Omental fat pad (tissue), 4 donors: ENCODE data around the gene PSMC6. TPM values are rescaled to one million over a fixed set of nuclear protein-coding genes. Genes with fewer than 3 reads are reported as not detected.

Source experiments
- ATAC-seq: fragments of 150-250 bp; one replicate; pipeline ENCODE4 v1.9.1; 2016; ENCODE audit warnings: mild to moderate bottlenecking, moderate library complexity; ENCODE audit not compliant: low FRiP score
- DNase-seq: peaks from one replicate; pipeline ENCODE4 v3.0.0-alpha.2; 2019; ENCODE audit warnings: low spot score
- total RNA-seq, 4 donors: library from RNA; depleted of rRNA; stranded (reverse); fragments of >200 nt; gene quantifications; one replicate each; pipeline ENCODE4 v1.1.0, GENCODE V29; 2016
- TF ChIP-seq, protein P1 (sequence below), 3 donors: fragments of 450-650 bp; IDR thresholded peaks; one replicate each; pipeline ENCODE4 v1.5.1; 2016 to 2017; ENCODE audit warnings: antibody characterized with exemption in 3 of 3, mild to moderate bottlenecking in 3 of 3, moderate library complexity in 2 of 3

The PSMC6 gene
- total RNA-seq, 4 donors from 2014 or later, result 67.7 to 112 (median 77.2) TPM

DNA sequence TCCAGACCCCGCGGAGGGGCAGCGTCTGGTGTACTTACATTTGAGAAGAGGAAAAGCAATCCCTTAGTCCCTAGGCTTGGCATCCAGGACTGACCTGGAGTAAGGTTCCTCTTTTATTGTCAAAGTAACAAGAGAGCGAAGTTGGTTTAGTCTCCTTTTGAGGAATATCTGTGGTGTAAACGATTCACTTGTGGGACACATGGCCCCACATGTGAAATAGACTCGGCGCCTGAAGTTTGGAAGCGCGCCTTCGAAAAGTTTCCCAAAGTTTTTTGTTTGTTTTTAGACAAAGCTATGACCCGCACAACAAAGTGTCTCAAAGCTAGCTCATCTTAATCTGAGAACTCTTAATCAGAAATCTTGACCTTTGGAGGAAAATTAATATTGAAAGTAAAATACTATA lies 23.7 kb downstream of the PSMC6 start:
- no peak for DNase-seq
- ATAC-seq, result no peak
- TF ChIP-seq, protein P1, sequence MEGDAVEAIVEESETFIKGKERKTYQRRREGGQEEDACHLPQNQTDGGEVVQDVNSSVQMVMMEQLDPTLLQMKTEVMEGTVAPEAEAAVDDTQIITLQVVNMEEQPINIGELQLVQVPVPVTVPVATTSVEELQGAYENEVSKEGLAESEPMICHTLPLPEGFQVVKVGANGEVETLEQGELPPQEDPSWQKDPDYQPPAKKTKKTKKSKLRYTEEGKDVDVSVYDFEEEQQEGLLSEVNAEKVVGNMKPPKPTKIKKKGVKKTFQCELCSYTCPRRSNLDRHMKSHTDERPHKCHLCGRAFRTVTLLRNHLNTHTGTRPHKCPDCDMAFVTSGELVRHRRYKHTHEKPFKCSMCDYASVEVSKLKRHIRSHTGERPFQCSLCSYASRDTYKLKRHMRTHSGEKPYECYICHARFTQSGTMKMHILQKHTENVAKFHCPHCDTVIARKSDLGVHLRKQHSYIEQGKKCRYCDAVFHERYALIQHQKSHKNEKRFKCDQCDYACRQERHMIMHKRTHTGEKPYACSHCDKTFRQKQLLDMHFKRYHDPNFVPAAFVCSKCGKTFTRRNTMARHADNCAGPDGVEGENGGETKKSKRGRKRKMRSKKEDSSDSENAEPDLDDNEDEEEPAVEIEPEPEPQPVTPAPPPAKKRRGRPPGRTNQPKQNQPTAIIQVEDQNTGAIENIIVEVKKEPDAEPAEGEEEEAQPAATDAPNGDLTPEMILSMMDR (IDR thresholded peaks at IDR 0.05), result no peak

GRCh38 chr14:52733824-52734223 lies 26.8 kb downstream of the PSMC6 start:
- no peak for DNase-seq
- TF ChIP-seq, protein P1 (IDR thresholded peaks at IDR 0.05), result no peak
- ATAC-seq, result no peak

DNA sequence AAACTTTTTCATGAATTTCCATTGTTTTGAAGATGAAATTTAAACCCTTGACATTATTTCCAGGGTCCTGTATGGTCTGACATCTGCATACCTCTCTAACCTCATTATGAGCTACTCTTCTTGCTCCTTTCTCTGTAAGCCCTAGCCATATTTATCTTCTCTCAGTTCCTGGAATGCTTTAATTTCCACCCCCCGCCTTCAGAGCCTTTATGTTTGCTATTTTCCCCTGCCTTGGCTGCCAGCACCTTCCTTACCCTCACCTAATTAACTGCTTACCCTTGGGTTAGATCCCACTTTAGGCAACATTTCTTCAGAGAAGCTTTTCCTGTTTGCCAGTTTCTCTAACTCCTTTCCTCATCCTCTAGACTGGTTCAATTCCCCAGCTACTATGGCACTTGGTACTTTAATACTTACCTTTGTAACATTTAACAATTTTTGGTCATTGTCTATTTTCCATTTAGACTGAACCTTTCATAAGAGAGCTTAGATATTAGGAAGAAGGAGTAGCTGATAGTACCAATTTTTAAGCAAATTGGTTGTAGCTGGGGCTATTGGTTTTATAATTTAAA lies 29.0 kb downstream of the PSMC6 start:
- ATAC-seq (no peak), DNase-seq (no peak)
- TF ChIP-seq, protein P1 (IDR thresholded peaks at IDR 0.05), result no peak

DNA sequence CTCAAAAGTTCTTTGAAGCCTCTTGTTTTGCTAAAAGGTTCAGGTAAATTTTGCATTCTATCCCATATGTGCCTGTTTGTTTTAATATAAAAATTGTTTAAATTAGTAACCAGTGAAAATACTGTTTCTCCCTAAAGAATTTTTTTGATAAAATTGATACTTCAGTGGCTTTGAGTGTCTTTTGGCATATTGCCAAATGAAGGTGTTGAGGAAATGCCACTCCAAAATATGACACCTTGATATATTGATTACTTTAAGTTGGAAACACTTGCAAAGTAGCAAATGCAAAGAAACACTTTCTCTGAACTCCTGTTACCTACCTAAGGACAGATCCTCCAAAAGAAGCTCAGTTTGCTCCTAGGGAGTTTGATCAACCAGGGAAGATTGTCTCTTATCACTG lies 31.4 kb downstream of the PSMC6 start:
- DNase-seq (no peak), ATAC-seq (no peak)
- TF ChIP-seq, protein P1 (IDR thresholded peaks at IDR 0.05), result no peak

DNA sequence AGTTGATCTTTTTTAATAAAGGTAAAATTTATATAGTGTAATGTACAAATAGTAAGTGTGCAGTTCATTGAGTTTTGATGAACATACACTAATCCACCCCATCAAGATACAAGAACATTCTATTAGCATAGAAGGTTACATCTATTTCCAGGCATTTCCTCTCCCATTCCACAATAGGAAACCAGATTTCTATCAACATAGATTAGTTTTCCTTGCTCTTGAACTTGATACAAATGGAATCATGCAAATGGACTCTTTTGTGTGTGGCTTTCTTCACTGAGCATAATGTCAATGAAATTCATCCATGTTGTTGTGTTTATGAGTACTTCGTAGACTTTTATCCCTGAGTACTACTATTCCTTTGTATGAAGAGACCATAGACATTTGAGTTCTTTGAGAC lies 33.8 kb downstream of the PSMC6 start:
- ATAC-seq (no peak), DNase-seq (no peak)
- TF ChIP-seq, protein P1 (IDR thresholded peaks at IDR 0.05), result no peak

GRCh38 chr14:52741865-52742264 lies 34.9 kb downstream of the PSMC6 start:
- DNase-seq, result no peak
- TF ChIP-seq, protein P1 (IDR thresholded peaks at IDR 0.05), result no peak
- ATAC-seq, result no peak

GRCh38 chr14:52748647-52749292 lies 41.8 kb downstream of the PSMC6 start:
- DNase-seq (no peak), ATAC-seq (no peak)
- TF ChIP-seq, protein P1 (IDR thresholded peaks at IDR 0.05), result no peak
